ENCODE data around the gene NPDC1. TPM values are rescaled to one million over a fixed set of nuclear protein-coding genes. Genes with fewer than 3 reads are reported as not detected.

NPDC1 gene
- total and polyA plus RNA-seq, 12 donors, result 5.1 to 311 (median 43.3) TPM

DNA sequence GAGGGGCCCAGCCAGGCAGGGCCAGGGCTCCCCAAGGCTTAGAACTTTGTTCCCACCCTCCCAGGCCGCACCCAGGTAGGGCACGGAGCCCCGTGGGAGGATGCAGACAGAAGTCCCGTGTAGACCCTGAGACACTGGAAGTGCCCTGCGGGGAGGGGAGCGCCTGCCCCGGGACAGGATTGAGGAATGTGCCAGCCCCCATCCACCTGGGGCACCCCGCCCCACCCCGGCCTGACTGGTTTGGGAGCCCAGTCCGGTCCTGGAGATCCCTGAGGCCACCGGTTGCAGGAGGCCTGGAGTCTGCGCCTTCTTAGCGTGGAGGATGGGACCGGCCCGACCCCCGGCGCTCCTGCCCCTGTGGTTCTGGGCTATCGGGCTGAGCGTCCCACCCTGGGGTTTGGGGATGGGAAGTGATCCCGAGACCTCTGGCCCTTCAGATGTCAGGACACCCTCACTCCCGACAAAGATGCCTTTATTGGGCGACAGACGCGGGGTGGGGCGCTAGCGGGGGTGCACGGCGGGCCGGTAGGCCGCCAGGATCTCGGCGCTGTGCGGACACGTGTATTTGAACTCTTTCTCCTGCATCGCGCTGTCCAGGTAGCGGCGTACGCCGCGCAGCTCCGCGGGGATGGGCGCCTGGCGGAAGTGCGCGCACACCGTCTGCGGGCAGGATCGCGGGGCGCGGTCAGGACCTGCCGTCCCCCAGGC lies 51.6 kb downstream of the NPDC1 start:
- Histone ChIP-seq H3K27me3 (no peaks in the 10 kb centered on the region), H3K36me3 (replicated peaks in 1 of 2) (no peaks in the 10 kb centered on the region), H3K27ac (no peak overlapping the region), H3K9me3 (replicated peaks in 1 of 3) (no peaks in the 10 kb centered on the region), H3K4me3 (no peak overlapping the region), H3K4me1 (replicated peaks in 1 of 2) (peaks cover 13 to 22% of the 10 kb centered on the region in 2 donors)
- TF ChIP-seq, protein P1, sequence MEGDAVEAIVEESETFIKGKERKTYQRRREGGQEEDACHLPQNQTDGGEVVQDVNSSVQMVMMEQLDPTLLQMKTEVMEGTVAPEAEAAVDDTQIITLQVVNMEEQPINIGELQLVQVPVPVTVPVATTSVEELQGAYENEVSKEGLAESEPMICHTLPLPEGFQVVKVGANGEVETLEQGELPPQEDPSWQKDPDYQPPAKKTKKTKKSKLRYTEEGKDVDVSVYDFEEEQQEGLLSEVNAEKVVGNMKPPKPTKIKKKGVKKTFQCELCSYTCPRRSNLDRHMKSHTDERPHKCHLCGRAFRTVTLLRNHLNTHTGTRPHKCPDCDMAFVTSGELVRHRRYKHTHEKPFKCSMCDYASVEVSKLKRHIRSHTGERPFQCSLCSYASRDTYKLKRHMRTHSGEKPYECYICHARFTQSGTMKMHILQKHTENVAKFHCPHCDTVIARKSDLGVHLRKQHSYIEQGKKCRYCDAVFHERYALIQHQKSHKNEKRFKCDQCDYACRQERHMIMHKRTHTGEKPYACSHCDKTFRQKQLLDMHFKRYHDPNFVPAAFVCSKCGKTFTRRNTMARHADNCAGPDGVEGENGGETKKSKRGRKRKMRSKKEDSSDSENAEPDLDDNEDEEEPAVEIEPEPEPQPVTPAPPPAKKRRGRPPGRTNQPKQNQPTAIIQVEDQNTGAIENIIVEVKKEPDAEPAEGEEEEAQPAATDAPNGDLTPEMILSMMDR (IDR thresholded peaks at IDR 0.05), result no peak
- TF ChIP-seq POLR2A (IDR thresholded peaks at IDR 0.05), result no peak
- DNase-seq, result no peak
- WGBS, 4 donors, result 81 to 92% (median 83%) methylated on average over 30 to 54 of the region's 54 CpGs
- intact Hi-C loops (cut with DNase I), result no loop called here

DNA sequence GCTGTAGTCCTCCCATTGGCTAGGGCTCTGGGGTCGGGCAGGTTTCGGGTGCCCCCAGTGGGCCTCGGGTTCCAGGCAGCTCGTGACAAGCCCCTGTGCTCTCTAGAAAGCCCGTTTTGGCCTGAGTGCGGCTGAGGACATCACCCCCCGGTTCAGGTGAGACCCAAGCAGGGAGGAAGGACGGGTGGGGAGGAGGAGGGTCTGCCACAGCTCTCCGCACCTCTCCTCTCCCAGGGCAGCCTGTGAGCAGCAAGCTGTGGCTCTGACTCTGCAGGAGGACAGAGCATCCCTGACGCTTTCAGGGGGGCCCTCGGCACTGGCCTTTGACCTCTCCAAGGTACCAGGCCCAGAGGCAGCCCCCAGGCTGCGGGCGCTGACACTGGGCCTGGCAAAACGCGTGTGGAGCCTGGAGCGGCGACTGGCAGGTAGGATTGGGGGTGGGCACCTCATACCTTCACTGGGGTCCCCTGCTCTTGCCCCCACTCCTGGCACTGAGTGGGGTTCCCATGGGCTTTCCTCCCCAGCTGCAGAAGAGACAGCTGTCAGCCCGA lies 53.1 kb downstream of the NPDC1 start:
- intact Hi-C loops (cut with DNase I), result no loop called here
- DNase-seq, result no peak

DNA sequence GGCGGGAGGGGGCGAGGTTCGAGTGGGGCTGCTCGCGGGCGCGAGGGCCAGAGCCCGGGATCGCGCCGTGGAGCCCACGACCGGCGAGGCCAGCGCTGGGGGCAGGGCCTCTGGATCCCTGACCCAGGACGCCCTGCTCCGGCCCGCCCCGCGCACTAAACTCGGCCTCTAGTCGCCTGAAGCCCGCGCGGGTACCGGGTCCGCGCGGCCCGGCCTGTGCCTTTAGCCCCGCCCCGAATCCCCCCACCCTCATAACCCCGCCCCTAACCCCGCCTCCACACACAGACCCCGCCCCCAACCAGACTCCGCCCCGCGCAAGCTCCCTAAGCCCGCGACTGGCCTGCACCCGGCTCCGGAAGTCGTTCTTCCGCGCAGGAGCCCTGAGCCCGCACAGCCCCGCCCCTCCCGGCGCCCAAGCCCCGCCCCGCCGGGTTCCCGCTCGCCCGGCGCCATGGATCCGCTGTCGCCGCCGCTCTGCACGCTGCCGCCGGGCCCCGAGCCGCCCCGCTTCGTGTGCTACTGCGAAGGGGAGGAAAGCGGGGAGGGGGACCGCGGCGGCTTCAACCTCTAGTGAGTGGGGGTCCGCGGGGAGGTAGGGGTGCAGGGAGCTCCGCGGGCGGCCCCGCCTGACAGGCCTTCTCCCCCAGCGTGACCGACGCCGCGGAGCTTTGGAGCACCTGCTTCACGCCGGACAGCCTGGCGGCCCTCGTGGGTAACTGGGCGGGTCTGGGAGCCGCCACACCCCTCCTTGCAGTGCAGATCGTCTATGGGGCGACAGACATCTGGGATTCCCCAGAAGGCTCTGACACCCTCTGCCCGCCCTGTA lies 53.8 kb downstream of the NPDC1 start, which contains the start of gene PAXX:
TSS of gene PAXX (plus strand) at position 430 of the 826 bp plus-strand sequence. CDS start at position 452, 22 bp downstream.
- peak within 1 kb of the TSS; percentile 48 to 95 (median 92) for H3K27ac ChIP-seq
- intact Hi-C loops (cut with DNase I), result no loop called here
- no peaks in the 10 kb centered on the region for H3K27me3 ChIP-seq
- no peaks in the 10 kb centered on the region for H3K36me3 ChIP-seq (replicated peaks in 1 of 2)
- 0 to 4% (median 1%) methylated on average over 1 to 92 of the region's 92 CpGs for WGBS, 4 donors
- no peaks in the 10 kb centered on the region for H3K9me3 ChIP-seq (replicated peaks in 1 of 3)
- H3K4me1 ChIP-seq (replicated peaks in 1 of 2), result peaks cover 13 to 22% of the 10 kb centered on the region in 2 donors
- TF ChIP-seq, protein P1 (IDR thresholded peaks at IDR 0.05), result peak in 1 of 6 experiments; percentile 15
- TF ChIP-seq POLR2A (IDR thresholded peaks at IDR 0.05), result peak; percentile 33 to 55
- peak; percentile 91 to 97 (median 95) for DNase-seq
- peak within 1 kb of the TSS; percentile 56 to 93 (median 77) for H3K4me3 ChIP-seq

More for the DNA sequence above, 53.1 kb downstream of the NPDC1 start:
- Histone ChIP-seq H3K36me3 (replicated peaks in 1 of 2) (no peaks in the 10 kb centered on the region), H3K9me3 (replicated peaks in 1 of 3) (no peaks in the 10 kb centered on the region), H3K4me3 (peak overlapping the region; percentile 56 to 93 (median 77)), H3K4me1 (replicated peaks in 1 of 2) (peaks cover 13 to 22% of the 10 kb centered on the region in 2 donors), H3K27me3 (no peaks in the 10 kb centered on the region), H3K27ac (peak overlapping the region in 3 of 5 donors; percentile 92 to 95 (median 93))
- TF ChIP-seq, protein P1 (IDR thresholded peaks at IDR 0.05), result no peak
- no peak for TF ChIP-seq POLR2A (IDR thresholded peaks at IDR 0.05)
- WGBS, 4 donors, result 37 to 89% (median 56%) methylated on average over 2 to 18 of the region's 18 CpGs
